Heart left ventricle (tissue), 16 donors: Measurements from ENCODE around the gene VSIG10L. TPM values are rescaled to one million over a fixed set of nuclear protein-coding genes. Genes with fewer than 3 reads are reported as not detected.
A peak's percentile ranks its signal among the peaks of the same experiment; 100 is the strongest.

Source experiments
- ATAC-seq, 4 donors: fragments of 200-7000 bp; cut with Tn5 transposase; one replicate each; pipeline ENCODE4 v1.9.1; 2020 to 2022; ENCODE audit warnings: moderate library complexity in 4 of 4, mild to moderate bottlenecking in 3 of 4, moderate number of reproducible peaks in 1 of 4
- DNase-seq, 5 donors: peaks; one replicate each; pipeline ENCODE4 v3.0.0-alpha.2; 2020
- H3K27ac ChIP-seq, 12 donors: fragments of 200-600 bp; sonication (generic) in 4 of 12; one replicate each; pipeline versions ENCODE4 v1.5.0 to v1.8.0; 2016 to 2022; ENCODE audit warnings: mild to moderate bottlenecking in 2 of 12
- H3K27me3 ChIP-seq, 9 donors: fragments of 200-600 bp; sonication (generic) in 2 of 9; one replicate each; pipeline versions ENCODE4 v1.5.1 to v1.8.0; 2016 to 2022; ENCODE audit warnings: mild to moderate bottlenecking in 3 of 9
- H3K36me3 ChIP-seq, 9 donors: fragments of 200-600 bp; sonication (generic) in 2 of 9; one replicate each; pipeline versions ENCODE4 v1.5.0 to v1.8.0; 2018 to 2022; ENCODE audit warnings: mild to moderate bottlenecking in 2 of 9
- H3K4me1 ChIP-seq, 12 donors: fragments of 200-600 bp; sonication (generic) in 4 of 12; one replicate each; pipeline versions ENCODE4 v1.5.0 to v1.8.0; 2016 to 2022; ENCODE audit warnings: mild to moderate bottlenecking in 3 of 12
- H3K4me3 ChIP-seq, 12 donors: fragments of 200-600 bp; sonication (generic) in 4 of 12; one replicate each; pipeline versions ENCODE4 v1.5.0 to v1.8.0; 2017 to 2022; ENCODE audit warnings: mild to moderate bottlenecking in 9 of 12, moderate library complexity in 4 of 12
- H3K9me3 ChIP-seq, 12 donors: fragments of 200-600 bp; sonication (generic) in 4 of 12; one replicate each; pipeline versions ENCODE4 v1.5.0 to v1.8.0; 2016 to 2022; ENCODE audit warnings: mild to moderate bottlenecking in 1 of 12
- POLR2A ChIP-seq, 2 donors: fragments of 450-650 bp; IDR thresholded peaks; one replicate each; pipeline ENCODE4 v1.6.1; 2017; ENCODE audit warnings: antibody characterized with exemption in 2 of 2, mild to moderate bottlenecking in 2 of 2, moderate library complexity in 2 of 2
- WGBS, 4 donors: extraction: QIAGEN DNeasy Blood & Tissue Kit in 2 of 4; methylation state at CpG; one replicate each; pipeline versions ENCODE4 v1.1.5 to v1.1.7; 2013 to 2018; 5-methylcytosine and 5-hydroxymethylcytosine counted together
- intact Hi-C, 10 donors: fragments of 100-400 bp; cut with DNase I; formaldehyde crosslinking; loops; one replicate each; pipeline versions ENCODE4 v1.11.1 to v1.14.2; 2022
- polyA plus RNA-seq, 2 donors: library from polyadenylated mRNA; stranded (reverse); fragments of 200-250 nt; gene quantifications; one replicate each; pipeline ENCODE4 v1.2.3, GENCODE V29; 2013
- total RNA-seq, 9 donors: library from RNA; depleted of rRNA in 2 of 9; stranded (reverse); fragments of >200 nt in 2 of 9; fragmentation: NEBNext Ultra II Directional in 3 of 9; extraction: Animal tissue kit (Norgen Biotek cat#: 25700) in 3 of 9; gene quantifications; one replicate each; pipeline versions ENCODE4 v1.1.0 to v1.2.4, GENCODE V29; 2016 to 2023
- TF ChIP-seq, protein P1 (sequence below), 12 donors: fragments of 200-600 bp; sonication (generic) in 4 of 12; IDR thresholded peaks; one replicate each; pipeline versions ENCODE4 v1.5.0 to v1.8.0; 2018 to 2022; ENCODE audit warnings: antibody characterized with exemption in 12 of 12, mild to moderate bottlenecking in 5 of 12
- donor health status: ischemic (EF 13 %, LVEDD 7.1; RV severe dilation, severe dysfunction).
- donor health status: healthy with polysubstance abuse.
- donor health status: DM: no; HTN: yes; CAD: no.
- donor health status: DM: no; HTN: no; CAD: no.
- donor health status: ischemic (EF 25% LVEDD 6.9; RV normal size, moderate dysfunction).
- donor health status: ischemic (EF 25% LVEDD 5.7; RV mildly dilated, moderate dysfunction).
- donor health status: healthy.
- donor health status: DM: yes; HTN: yes; CAD: no.
- donor health status: ischemic (EF 35%, LVEDD 5.7; RV mildly dilated, moderate dysfunction).
- donor health status: nonischemic (EF 11% LVEDD 7.7; RV severe dilation, severe dysfunction).
- donor health status: DM: yes; HTN: yes; CAD: no.
- donor health status: PGD.
- donor health status: ischemic (EF 29% LVEDD 5.4; RV normal size, mild dysfunction).
- donor health status: nonischemic (EF 23%, LVEDD 6.1; RV moderate dilation, normal function).

The VSIG10L gene
- total and polyA plus RNA-seq, 11 donors: 0.40 to 1.7 (median 0.75) TPM

- no peaks in the 10 kb centered on the region for H3K27me3 ChIP-seq
- DNase-seq (peak in 1 of 5 donors; percentile 52), ATAC-seq (no peak)
- no peak overlapping the region for H3K4me3 ChIP-seq
- no peaks in the 10 kb centered on the region for H3K9me3 ChIP-seq
- H3K4me1 ChIP-seq: peaks cover 2 to 32% (median 16%) of the 10 kb centered on the region in 12 donors
- TF ChIP-seq, protein P1, sequence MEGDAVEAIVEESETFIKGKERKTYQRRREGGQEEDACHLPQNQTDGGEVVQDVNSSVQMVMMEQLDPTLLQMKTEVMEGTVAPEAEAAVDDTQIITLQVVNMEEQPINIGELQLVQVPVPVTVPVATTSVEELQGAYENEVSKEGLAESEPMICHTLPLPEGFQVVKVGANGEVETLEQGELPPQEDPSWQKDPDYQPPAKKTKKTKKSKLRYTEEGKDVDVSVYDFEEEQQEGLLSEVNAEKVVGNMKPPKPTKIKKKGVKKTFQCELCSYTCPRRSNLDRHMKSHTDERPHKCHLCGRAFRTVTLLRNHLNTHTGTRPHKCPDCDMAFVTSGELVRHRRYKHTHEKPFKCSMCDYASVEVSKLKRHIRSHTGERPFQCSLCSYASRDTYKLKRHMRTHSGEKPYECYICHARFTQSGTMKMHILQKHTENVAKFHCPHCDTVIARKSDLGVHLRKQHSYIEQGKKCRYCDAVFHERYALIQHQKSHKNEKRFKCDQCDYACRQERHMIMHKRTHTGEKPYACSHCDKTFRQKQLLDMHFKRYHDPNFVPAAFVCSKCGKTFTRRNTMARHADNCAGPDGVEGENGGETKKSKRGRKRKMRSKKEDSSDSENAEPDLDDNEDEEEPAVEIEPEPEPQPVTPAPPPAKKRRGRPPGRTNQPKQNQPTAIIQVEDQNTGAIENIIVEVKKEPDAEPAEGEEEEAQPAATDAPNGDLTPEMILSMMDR (IDR thresholded peaks at IDR 0.05): no peak
- TF ChIP-seq POLR2A (IDR thresholded peaks at IDR 0.05): no peak
- peak overlapping the region in 2 of 12 donors; percentile 93 to 98 for H3K27ac ChIP-seq
- peaks cover 0 to 6% (median 0%) of the 10 kb centered on the region in 9 donors for H3K36me3 ChIP-seq
- intact Hi-C loops: loop anchor here in 1 of 10 donors (10.0 kb wide), 1 partner anchor 434 kb away; the partner anchor contains the start of gene FPR3
- 76 to 85% (median 81%) methylated on average over 13 of the region's 13 CpGs for WGBS, 4 donors
Measured at GRCh38 chr19:51361239-51361638, 19.3 kb upstream of the VSIG10L start.

DNA sequence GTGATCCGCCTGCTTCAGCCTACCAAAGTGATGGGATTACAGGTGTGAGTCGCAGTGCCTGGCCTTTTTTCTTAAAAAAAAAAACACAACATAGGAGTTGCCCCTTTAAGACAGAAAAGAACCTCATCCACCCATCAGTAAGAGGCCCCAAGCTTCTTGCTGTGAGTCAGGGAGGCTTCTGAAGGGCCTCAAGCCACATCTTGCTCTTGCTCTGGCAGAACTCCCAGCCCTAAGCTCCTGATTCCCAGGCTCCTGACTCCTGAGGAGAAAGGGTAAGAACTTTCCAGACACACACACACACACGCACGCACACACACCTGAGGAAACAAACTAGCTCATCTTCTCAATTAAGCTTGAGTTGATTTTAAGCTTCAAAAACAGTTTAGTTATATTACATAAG, 17.4 kb upstream of the VSIG10L start:
- H3K27ac ChIP-seq: no peak overlapping the region
- no peak overlapping the region for H3K4me3 ChIP-seq
- DNase-seq: no peak
- H3K9me3 ChIP-seq: no peaks in the 10 kb centered on the region
- TF ChIP-seq, protein P1 (IDR thresholded peaks at IDR 0.05): no peak
- no peak for TF ChIP-seq POLR2A (IDR thresholded peaks at IDR 0.05)
- no peak for ATAC-seq
- intact Hi-C loops: no loop called here
- WGBS, 4 donors: 96 to 99% (median 97%) methylated on average over 4 of the region's 4 CpGs
- peaks cover 0 to 6% (median 0%) of the 10 kb centered on the region in 9 donors for H3K36me3 ChIP-seq
- H3K27me3 ChIP-seq: no peaks in the 10 kb centered on the region
- H3K4me1 ChIP-seq: peaks cover 0 to 27% (median 7%) of the 10 kb centered on the region in 12 donors

DNA sequence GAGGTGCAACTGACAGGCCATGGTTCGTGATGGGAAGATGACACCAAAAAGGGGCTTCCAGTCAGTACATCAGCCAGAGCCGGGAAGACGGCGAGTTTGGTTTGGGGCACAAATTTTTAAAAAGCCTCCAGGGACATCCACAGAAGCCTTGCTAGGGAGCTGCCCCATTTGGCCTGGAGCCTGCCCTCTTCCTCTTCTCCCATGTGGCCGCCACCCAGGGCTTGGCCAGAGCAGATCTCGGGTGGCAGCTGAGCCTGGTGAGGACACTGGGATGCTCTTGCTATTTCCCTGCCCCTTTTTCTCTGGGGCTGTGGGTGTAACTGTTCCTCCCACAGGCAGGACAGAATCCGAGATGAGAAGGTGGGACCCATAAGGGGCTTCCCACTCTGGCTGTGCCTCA, 16.0 kb upstream of the VSIG10L start:
- Histone ChIP-seq H3K36me3 (peaks cover 0 to 6% (median under 1%) of the 10 kb centered on the region in 9 donors), H3K4me3 (no peak overlapping the region), H3K4me1 (peaks cover 0 to 18% (median 2%) of the 10 kb centered on the region in 12 donors), H3K27me3 (no peaks in the 10 kb centered on the region), H3K9me3 (no peaks in the 10 kb centered on the region), H3K27ac (no peak overlapping the region)
- no peak for ATAC-seq
- intact Hi-C loops: no loop called here
- TF ChIP-seq, protein P1 (IDR thresholded peaks at IDR 0.05): no peak
- no peak for TF ChIP-seq POLR2A (IDR thresholded peaks at IDR 0.05)
- WGBS, 4 donors: 79 to 87% (median 84%) methylated on average over 7 of the region's 7 CpGs
- DNase-seq: no peak

GRCh38 chr19:51356159-51356801, 14.3 kb upstream of the VSIG10L start:
- no peak for TF ChIP-seq POLR2A (IDR thresholded peaks at IDR 0.05)
- TF ChIP-seq, protein P1 (IDR thresholded peaks at IDR 0.05): no peak
- no peak for DNase-seq
- WGBS, 4 donors: 96 to 98% (median 97%) methylated on average over 10 of the region's 10 CpGs

More at GRCh38 chr19:51356159-51356801, 14.3 kb upstream of the VSIG10L start:
- intact Hi-C loops: no loop called here
- ATAC-seq: no peak
- H3K4me3 ChIP-seq: no peak overlapping the region
- H3K4me1 ChIP-seq: peaks cover 0 to 10% (median 0%) of the 10 kb centered on the region in 12 donors
- no peaks in the 10 kb centered on the region for H3K27me3 ChIP-seq
- H3K9me3 ChIP-seq: no peaks in the 10 kb centered on the region
- peaks cover 0 to 23% (median 15%) of the 10 kb centered on the region in 9 donors for H3K36me3 ChIP-seq
- H3K27ac ChIP-seq: no peak overlapping the region
